IPS-18c (cell line): ENCODE data around the gene RIPPLY3.

Experiments
- H3K4me3 ChIP-seq: 2 replicates; pipeline ENCODE4 v1.7.0; 2013; ENCODE audit warnings: low read depth, mild to moderate bottlenecking, low read length, moderate library complexity; ENCODE audit not compliant: insufficient read depth
- H3K9me3 ChIP-seq: one replicate; pipeline ENCODE4 v1.6.1; 2013; ENCODE audit warnings: mild to moderate bottlenecking, low read length, moderate library complexity; ENCODE audit not compliant: control insufficient read depth, insufficient read depth

Gene RIPPLY3

GRCh38 chr21:37065561-37066177, 59.2 kb downstream of the RIPPLY3 start:
- Histone ChIP-seq H3K4me3 (no peak overlapping the region), H3K9me3 (no peaks in the 10 kb centered on the region)
